ENCODE data around the gene SIDT2.

GRCh38 chr11:117197006-117197405 is 18.5 kb downstream of the SIDT2 start:
- TF ChIP-seq CTCF (IDR thresholded peaks at IDR 0.05) (no peak), POLR2AphosphoS5 (IDR thresholded peaks at IDR 0.05) (no peak), EP300 (IDR thresholded peaks at IDR 0.05) (no peak), POLR2A (IDR thresholded peaks at IDR 0.05) (no peak)
